Gastrocnemius medialis (tissue), 4 donors: ENCODE measurements around the gene TRIP12.

Experiments used
- CTCF ChIP-seq, 5 experiments: fragments of 450-650 bp in 3 of 5; fragments of 200-600 bp in 2 of 5; sonication (generic) in 2 of 5; IDR thresholded peaks in 4 of 5; conservative IDR thresholded peaks in 1 of 5; 1 replicate in 4 of 5; 2 replicates in 1 of 5; pipeline ENCODE4 v1.5.1; 2016 to 2019; ENCODE audit warnings: antibody characterized with exemption in 5 of 5, mild to moderate bottlenecking in 3 of 5, moderate library complexity in 3 of 5
- POLR2A ChIP-seq, 2 donors: fragments of 450-650 bp; IDR thresholded peaks; one replicate each; pipeline ENCODE4 v1.6.1; 2017; ENCODE audit warnings: antibody characterized with exemption in 2 of 2, mild to moderate bottlenecking in 2 of 2, moderate library complexity in 2 of 2

- TF ChIP-seq CTCF (IDR thresholded peaks at IDR 0.05 in 4 of 5, conservative IDR thresholded peaks at IDR 0.05 in 1 of 5) (no peak), POLR2A (IDR thresholded peaks at IDR 0.05) (no peak)
These were observed 7.6 kb downstream of the TRIP12 start for GRCh38 chr2:229914171-229914570.
